GM10266 (cell line): ENCODE data around the gene NOP58.
"Not testable (repeated sequence)": the region's sequence is repeated elsewhere in the genome, so short reads cannot be mapped to it uniquely, and the experiment has no call there.

Source experiments
- DNase-seq: peaks from one replicate; pipeline ENCODE4 v3.0.0; 2012; ENCODE audit errors: extremely low spot score
- TF ChIP-seq, protein P1 (sequence below): IDR thresholded peaks from 2 replicates; pipeline ENCODE4 v1.5.1; 2012; ENCODE audit warnings: mild to moderate bottlenecking, low read depth; ENCODE audit not compliant: control insufficient read depth, insufficient read depth; ENCODE audit errors: missing control alignments

Gene NOP58

DNA sequence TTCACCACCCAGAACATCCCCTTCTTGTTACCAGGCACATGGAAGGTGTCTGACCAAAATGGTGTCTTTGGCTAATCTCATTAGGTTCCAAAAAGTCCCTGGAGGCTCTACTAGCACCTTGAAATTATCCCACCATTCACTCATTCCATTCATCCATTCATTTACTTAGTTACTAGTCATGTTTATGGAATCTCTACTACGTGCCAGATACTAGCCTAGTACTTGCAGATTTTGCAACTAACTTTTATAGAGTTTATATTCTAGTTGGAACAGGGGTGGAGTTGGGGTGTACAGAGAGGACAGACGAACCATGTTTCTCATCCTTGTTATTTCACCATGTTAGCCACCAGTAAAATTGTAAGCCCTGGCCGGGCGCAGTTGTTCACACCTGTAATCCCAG lies 4.0 kb upstream of the NOP58 start:
- TF ChIP-seq, protein P1, sequence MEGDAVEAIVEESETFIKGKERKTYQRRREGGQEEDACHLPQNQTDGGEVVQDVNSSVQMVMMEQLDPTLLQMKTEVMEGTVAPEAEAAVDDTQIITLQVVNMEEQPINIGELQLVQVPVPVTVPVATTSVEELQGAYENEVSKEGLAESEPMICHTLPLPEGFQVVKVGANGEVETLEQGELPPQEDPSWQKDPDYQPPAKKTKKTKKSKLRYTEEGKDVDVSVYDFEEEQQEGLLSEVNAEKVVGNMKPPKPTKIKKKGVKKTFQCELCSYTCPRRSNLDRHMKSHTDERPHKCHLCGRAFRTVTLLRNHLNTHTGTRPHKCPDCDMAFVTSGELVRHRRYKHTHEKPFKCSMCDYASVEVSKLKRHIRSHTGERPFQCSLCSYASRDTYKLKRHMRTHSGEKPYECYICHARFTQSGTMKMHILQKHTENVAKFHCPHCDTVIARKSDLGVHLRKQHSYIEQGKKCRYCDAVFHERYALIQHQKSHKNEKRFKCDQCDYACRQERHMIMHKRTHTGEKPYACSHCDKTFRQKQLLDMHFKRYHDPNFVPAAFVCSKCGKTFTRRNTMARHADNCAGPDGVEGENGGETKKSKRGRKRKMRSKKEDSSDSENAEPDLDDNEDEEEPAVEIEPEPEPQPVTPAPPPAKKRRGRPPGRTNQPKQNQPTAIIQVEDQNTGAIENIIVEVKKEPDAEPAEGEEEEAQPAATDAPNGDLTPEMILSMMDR, result no peak
- no peak for DNase-seq

DNA sequence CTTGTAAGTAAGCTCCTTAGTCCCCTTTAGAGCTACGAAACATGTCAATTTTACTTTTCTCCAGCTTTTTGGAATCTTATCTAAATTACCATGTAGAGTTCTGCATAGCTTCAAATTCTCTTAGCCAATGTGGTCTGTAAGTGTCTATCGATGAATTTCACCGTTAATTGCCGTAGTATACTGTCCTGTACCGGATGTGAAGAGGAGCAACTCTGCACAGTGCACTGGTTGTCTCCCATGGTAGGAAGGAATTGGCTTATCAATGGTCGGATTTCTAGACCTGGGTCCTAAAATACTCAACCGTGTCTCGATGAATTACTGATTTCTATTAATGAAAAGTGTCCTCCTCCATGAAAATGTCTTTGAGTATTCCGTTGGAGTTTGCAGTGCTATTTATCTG lies 1.9 kb downstream of the NOP58 start:
- no peak for DNase-seq
- TF ChIP-seq, protein P1, result no peak

GRCh38 chr2:202269585-202269984 lies 4.0 kb downstream of the NOP58 start:
- DNase-seq, result no peak
- TF ChIP-seq, protein P1, result no peak

GRCh38 chr2:202270487-202270886 lies 4.9 kb downstream of the NOP58 start:
- DNase-seq, result no peak
- TF ChIP-seq, protein P1, result no peak

GRCh38 chr2:202276078-202276720 lies 10.6 kb downstream of the NOP58 start:
- DNase-seq, result not testable (repeated sequence)

- TF ChIP-seq, protein P1, result no peak
- DNase-seq, result peak; percentile 15
Observed at GRCh38 chr2:202278036-202278760, 12.6 kb downstream of the NOP58 start.

GRCh38 chr2:202278944-202279343 lies 13.4 kb downstream of the NOP58 start:
- TF ChIP-seq, protein P1, result peak; percentile 28
- no peak for DNase-seq

DNA sequence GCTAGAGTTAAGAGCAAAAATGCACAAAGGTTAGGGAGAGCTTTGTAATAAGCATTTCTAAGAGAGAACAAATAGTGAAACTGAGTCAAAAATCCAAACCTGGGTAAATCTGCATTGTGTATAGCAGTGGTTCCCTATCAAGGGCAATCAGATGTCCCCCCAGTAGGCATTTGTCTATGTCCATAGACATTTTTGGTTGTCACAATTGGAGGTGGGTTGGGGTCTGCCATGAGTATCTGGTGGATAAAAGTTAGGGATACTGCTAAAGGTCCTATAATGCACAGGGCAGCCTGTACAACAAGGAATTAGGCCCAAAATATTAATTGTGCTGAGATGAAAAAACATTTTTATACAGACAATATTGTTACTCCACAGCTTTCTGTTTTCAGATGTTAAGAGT lies 21.0 kb downstream of the NOP58 start:
- no peak for DNase-seq
- TF ChIP-seq, protein P1, result no peak
